K562 (cell line): ENCODE results near the gene ZNF467. TPM values are rescaled to one million over a fixed set of nuclear protein-coding genes. Genes with fewer than 3 reads are reported as not detected.
A peak's percentile ranks its signal among the peaks of the same experiment; 100 is the strongest.

Experiments
- ATAC-seq: fragments of 200-7000 bp; cut with Tn5 transposase; 3 replicates; pipeline ENCODE4 v1.9.1; 2020; ENCODE audit warnings: moderate library complexity
- BruUV-seq: library from RNA; stranded (reverse); fragments of 400-500 nt; replicated peaks from 2 replicates; lab custom pipeline; 2021; lab: Mats Ljungman, UMichigan
- CTCF ChIA-PET: fragments of 300-600 bp; formaldehyde crosslinking; extraction: SDS; loops from one replicate; lab custom pipeline; 2021; ENCODE audit warnings: low intra/inter-chr PET ratio; lab: Yijun Ruan, JAX
- POLR2A ChIA-PET: fragments of 300-600, 350-650 bp; sonication (Branson Sonifier 250); formaldehyde crosslinking; extraction: SDS; loops from one replicate; lab custom pipeline; 2021; ENCODE audit warnings: antibody characterized with exemption, inconsistent platforms; lab: Yijun Ruan, JAX
- DNase-seq, 4 experiments: peaks; one replicate each; pipeline versions ENCODE4 v3.0.0 to v3.0.0-alpha.2; 2011 to 2018; ENCODE audit warnings: low spot score in 3 of 4, mixed read lengths in 3 of 4; ENCODE audit errors: extremely low read depth in 1 of 4
- FAIRE-seq: peaks from 2 replicates; lab custom pipeline; 2011; peaks lifted over from hg19 to GRCh38; lab: Jason Lieb, UNC
- H2AFZ ChIP-seq: 2 replicates; pipeline ENCODE4 v1.6.0; 2011; ENCODE audit warnings: low read depth, low read length, control low read depth, inconsistent platforms
- H3K27ac ChIP-seq: fragments of 200-600 bp; 3 replicates; pipeline ENCODE4 v1.8.0; 2011; ENCODE audit warnings: low read depth, mild to moderate bottlenecking, control low read depth, inconsistent platforms, low read length, moderate library complexity, mixed read lengths; ENCODE audit errors: extremely low read depth
- H3K27me3 ChIP-seq, 2 experiments: fragments of 300-600 bp in 1 of 2; 2 replicates in 1 of 2; 3 replicates in 1 of 2; pipeline versions ENCODE4 v1.6.0 to v1.8.0; 2011; ENCODE audit warnings: inconsistent platforms in 2 of 2, low read length in 2 of 2, mild to moderate bottlenecking in 1 of 2, mixed read lengths in 1 of 2, moderate library complexity in 1 of 2; ENCODE audit not compliant: control insufficient read depth in 2 of 2, insufficient read depth in 2 of 2
- H3K36me3 ChIP-seq: fragments of 300-600 bp; 3 replicates; pipeline ENCODE4 v1.8.0; 2011; ENCODE audit warnings: mild to moderate bottlenecking, low read length, inconsistent platforms; ENCODE audit not compliant: control insufficient read depth, insufficient read depth
- H3K4me1 ChIP-seq, 2 experiments: fragments of 200-600 bp in 1 of 2; replicated peaks in 1 of 2; 2 replicates in 1 of 2; 3 replicates in 1 of 2; pipeline versions ENCODE4 v1.5.1 to v1.8.0; 2011; ENCODE audit warnings: inconsistent platforms in 2 of 2, low read length in 2 of 2, mild to moderate bottlenecking in 1 of 2, mixed read lengths in 1 of 2, moderate library complexity in 1 of 2; ENCODE audit not compliant: control insufficient read depth in 2 of 2, insufficient read depth in 2 of 2
- H3K4me2 ChIP-seq: 2 replicates; pipeline ENCODE4 v1.6.1; 2011; ENCODE audit warnings: low read length, control low read depth, inconsistent platforms, mixed read lengths; ENCODE audit not compliant: insufficient read depth
- H3K4me3 ChIP-seq: fragments of 200-600 bp; sonication (generic), shearing (Covaris generic); 2 replicates; pipeline ENCODE4 v1.5.1; 2016; ENCODE audit warnings: control low read depth, inconsistent platforms
- H3K79me2 ChIP-seq: fragments of 200-600 bp; 3 replicates; pipeline ENCODE4 v1.8.0; 2011; ENCODE audit warnings: low read length, inconsistent platforms; ENCODE audit not compliant: control insufficient read depth, insufficient read depth
- H3K9ac ChIP-seq, 2 experiments: 2 replicates each; pipeline versions ENCODE4 v1.6.0 to v1.6.1; 2011; ENCODE audit warnings: low read depth in 2 of 2, low read length in 2 of 2, control low read depth in 1 of 2, inconsistent platforms in 1 of 2, mild to moderate bottlenecking in 1 of 2, mixed read lengths in 1 of 2; ENCODE audit not compliant: insufficient read depth in 1 of 2
- H3K9me1 ChIP-seq: one replicate; pipeline ENCODE4 v1.6.0; 2011; ENCODE audit warnings: inconsistent platforms, mild to moderate bottlenecking, low read length, moderate library complexity; ENCODE audit not compliant: control insufficient read depth, insufficient read depth
- H3K9me3 ChIP-seq: replicated peaks from 2 replicates; pipeline ENCODE4 v1.5.1; 2011; ENCODE audit warnings: low read depth, low read length, inconsistent platforms; ENCODE audit not compliant: control insufficient read depth, insufficient read depth
- H4K20me1 ChIP-seq: replicated peaks from 2 replicates; pipeline ENCODE4 v1.6.1; 2011; ENCODE audit warnings: low read length, inconsistent platforms, mixed read lengths; ENCODE audit not compliant: control insufficient read depth, insufficient read depth
- HMG20A ChIP-seq: fragments of 450-650 bp; formaldehyde crosslinking; conservative IDR thresholded peaks from 2 replicates; pipeline ENCODE4 v1.4.0; 2020; ENCODE audit warnings: mild to moderate bottlenecking, mixed read lengths
- POLR2B ChIP-seq: fragments of 450-650 bp; IDR thresholded peaks from 2 replicates; pipeline ENCODE4 v1.6.1; 2018; ENCODE audit warnings: low read depth; ENCODE audit not compliant: partially characterized antibody
- POLR2G ChIP-seq: fragments of 200-400 bp; formaldehyde crosslinking; IDR thresholded peaks from 2 replicates; pipeline ENCODE4 v1.6.1; 2017; ENCODE audit warnings: low read depth, mild to moderate bottlenecking, antibody characterized with exemption, low read length, moderate library complexity
- RBFOX2 ChIP-seq: fragments of 200-400 bp; formaldehyde crosslinking; IDR thresholded peaks from 2 replicates; pipeline ENCODE4 v1.6.1; 2017; ENCODE audit warnings: low read depth, mild to moderate bottlenecking, low read length, moderate library complexity
- RFX1 ChIP-seq: fragments of 450-650 bp; IDR thresholded peaks from 2 replicates; pipeline ENCODE4 v1.6.1; 2016; ENCODE audit warnings: mild to moderate bottlenecking, moderate library complexity
- ZFX ChIP-seq: sonication (generic); formaldehyde crosslinking; IDR thresholded peaks from 2 replicates; pipeline ENCODE4 v1.8.0; 2022; ENCODE audit warnings: mild to moderate bottlenecking, missing genetic modification reagents, moderate library complexity
- WGBS: fragments of 100-300 bp; shearing (Covaris generic); methylation state at CpG from one replicate; pipeline ENCODE4 v1.1.6; 2016; ENCODE audit warnings: low coverage, mixed read lengths; ENCODE audit not compliant: insufficient coverage; ENCODE audit errors: missing lambda C conversion rate; 5-methylcytosine and 5-hydroxymethylcytosine counted together
- in situ Hi-C: fragments of 300-500 bp; cut with MboI; formaldehyde crosslinking; loops from 4 replicates; pipeline ENCODE4 v1.15.0; 2018; ENCODE audit warnings: inconsistent platforms, mixed read lengths
- intact Hi-C: fragments of 100-400 bp; cut with micrococcal nuclease; formaldehyde crosslinking; loops from 2 replicates; pipeline ENCODE4 v1.14.2; 2022
- polyA plus RNA-seq, 8 experiments: library from polyadenylated mRNA; depleted of rRNA in 4 of 8; stranded (reverse) in 5 of 8; unstranded in 3 of 8; fragments of >200 nt; fragmentation: Nextera tagmentation in 2 of 8; fragmentation: Illumina TruSeq in 1 of 8; extraction: Ambion mirVana in 2 of 8; extraction: Trizol in 1 of 8; gene quantifications; 2 replicates each; pipeline versions ENCODE4 v1.2.1 to v1.2.3, GENCODE V29; 2011 to 2014; ENCODE audit warnings: inconsistent platforms in 1 of 8, missing spikeins in 1 of 8
- total RNA-seq, 7 experiments: library from RNA; depleted of rRNA in 6 of 7; stranded (reverse); fragments of >200 nt in 6 of 7; fragmentation: Illumina TruSeq in 2 of 7; extraction: Trizol in 2 of 7; gene quantifications; 2 replicates each; pipeline versions ENCODE4 v1.2.1 to v1.2.3, GENCODE V29; 2011 to 2021; ENCODE audit warnings: low replicate concordance in 1 of 7

Gene ZNF467
- total and polyA plus RNA-seq, 9 of the 15 experiments (the other 6 are each of a cell fraction or from before 2014, with no cell fraction given): 0.32 to 14.2 (median 1.7) TPM

DNA sequence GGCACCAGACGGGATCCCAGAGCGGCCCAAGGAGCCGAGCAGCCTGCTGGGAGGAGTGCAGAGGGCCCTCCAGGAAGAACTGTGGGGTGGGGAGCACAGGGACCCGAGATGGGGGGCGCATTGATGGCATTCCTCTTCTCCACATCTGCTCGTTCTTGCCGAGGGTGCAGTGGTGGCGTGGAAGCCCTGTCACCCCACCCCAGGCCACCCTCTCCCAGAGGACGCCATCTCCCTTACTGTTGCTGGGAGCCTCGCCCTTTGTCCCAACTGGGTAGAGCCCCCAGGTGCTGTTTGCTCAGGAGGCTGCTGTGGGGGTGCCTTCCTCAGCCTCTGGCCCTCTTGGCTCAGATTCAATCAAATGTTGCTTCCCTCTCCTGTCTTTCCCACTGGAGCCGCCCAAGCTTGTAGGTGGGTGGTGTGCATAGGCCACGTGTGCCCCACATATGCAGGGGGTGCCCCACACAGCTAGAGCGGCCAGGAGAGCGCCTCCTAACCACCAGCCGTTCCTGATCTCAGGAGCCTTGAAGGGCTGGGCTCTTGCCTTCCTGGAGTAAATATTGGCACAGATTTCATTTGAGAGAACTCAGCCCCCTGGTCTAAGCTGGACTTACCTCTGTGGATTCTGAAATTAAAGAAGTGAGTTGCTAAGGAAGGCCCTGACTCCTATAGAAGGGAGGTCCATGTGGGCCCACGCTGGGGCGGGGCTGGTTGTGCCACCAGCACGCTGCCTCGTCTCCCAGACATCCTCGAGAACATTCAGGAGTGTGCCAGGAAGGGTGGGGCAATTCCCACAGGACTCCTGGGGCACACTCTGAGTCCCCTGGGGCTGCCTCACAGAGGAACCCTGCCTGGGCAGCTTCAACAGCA is 39.2 kb downstream of the ZNF467 start:
- CTCF ChIA-PET: interaction anchor here (0.9 kb wide), 1 partner anchor 41 kb away, joined by 3 read pairs; no protein-coding TSS in a partner anchor
- DNase-seq (no peak), FAIRE-seq (no peak), ATAC-seq (no peak)
- Histone ChIP-seq H4K20me1 (peaks cover 17% of the 10 kb centered on the region; the same call in 1 of the 2 replicates), H3K4me1 (peaks cover 0 to 27% of the 10 kb centered on the region in 2 experiments; a peak in 4 of 5 replicates), H3K9ac (peak overlapping the region in 1 of 2 experiments; percentile 9; a peak in 2 of 4 replicates), H3K9me3 (no peaks in the 10 kb centered on the region), H3K4me3 (no peak overlapping the region), H3K27me3 (peaks cover 0 to 11% of the 10 kb centered on the region in 2 experiments; a peak in 1 of 5 replicates), H3K27ac (no peak overlapping the region), H3K36me3 (peaks cover 40% of the 10 kb centered on the region; the same call in 2 of the 3 replicates), H3K79me2 (no peaks in the 10 kb centered on the region), H3K9me1 (no peaks in the 10 kb centered on the region), H3K4me2 (no peak overlapping the region), H2AFZ (no peak overlapping the region)
- no TSS peak for BruUV-seq
- intact Hi-C loops: no loop called here
- TF ChIP-seq HMG20A (CRISPR knock-in tag) (no peak), RBFOX2 (peak; percentile 17; the same call in 1 of the 2 replicates), POLR2G (0 out of 2 replicates have a peak, but pooled peaks have one; percentile 32), RFX1 (no peak), POLR2B (peak; percentile 0), ZFX (CRISPR knock-in tag) (0 out of 2 replicates have a peak, but pooled peaks have one; percentile 31)
- WGBS: 71% methylated on average over 20 of the region's 20 CpGs
- in situ Hi-C loops: no loop called here
- POLR2A ChIA-PET: interaction anchor here (1.0 to 3.6 kb wide), 5 partner anchors 9 to 14 kb away, joined by 3 to 27 read pairs (median 4); no protein-coding TSS in a partner anchor
